ENCODE measurements around the gene ATP5MG. TPM values are rescaled to one million over a fixed set of nuclear protein-coding genes. Genes with fewer than 3 reads are reported as not detected.

Gene ATP5MG
- total and polyA plus RNA-seq, 10 of the 15 experiments (the other 5 are each of a cell fraction or from before 2014, with no cell fraction given) = 211 to 2,276 (median 633) TPM

- no TSS peak for BruUV-seq (replicated peaks)
- no peaks in the 10 kb centered on the region for H4K20me1 ChIP-seq (ENCODE audit: control insufficient read depth, insufficient read depth)
- TF ChIP-seq SIX5 (IDR thresholded peaks at IDR 0.05; ENCODE audit: low read depth, low read length, severe bottlenecking) (no peak), ZZZ3 (IDR thresholded peaks at IDR 0.05; ENCODE audit: control insufficient read depth, insufficient read length, low read depth) (no peak), CREB1 (IDR thresholded peaks at IDR 0.05; ENCODE audit: low read depth) (no peak), BRCA1 (IDR thresholded peaks at IDR 0.05; ENCODE audit: low read depth, low read length) (no peak), IKZF1 (conservative IDR thresholded peaks at IDR 0.05) (no peak), E4F1 (IDR thresholded peaks at IDR 0.05; ENCODE audit: borderline replicate concordance, partially characterized antibody) (no peak), BCL11A (IDR thresholded peaks at IDR 0.05; ENCODE audit: low read depth, low read length) (no peak), ASH2L (IDR thresholded peaks at IDR 0.05; ENCODE audit: borderline replicate concordance, low read depth) (no peak), SIN3A (IDR thresholded peaks at IDR 0.05; ENCODE audit: low read depth, low read length) (no peak), SMAD1 (IDR thresholded peaks at IDR 0.05; ENCODE audit: low read depth, partially characterized antibody) (no peak), SREBF2 (IDR thresholded peaks at IDR 0.05; ENCODE audit: low read length) (no peak)
- TF ChIP-seq, protein P1, sequence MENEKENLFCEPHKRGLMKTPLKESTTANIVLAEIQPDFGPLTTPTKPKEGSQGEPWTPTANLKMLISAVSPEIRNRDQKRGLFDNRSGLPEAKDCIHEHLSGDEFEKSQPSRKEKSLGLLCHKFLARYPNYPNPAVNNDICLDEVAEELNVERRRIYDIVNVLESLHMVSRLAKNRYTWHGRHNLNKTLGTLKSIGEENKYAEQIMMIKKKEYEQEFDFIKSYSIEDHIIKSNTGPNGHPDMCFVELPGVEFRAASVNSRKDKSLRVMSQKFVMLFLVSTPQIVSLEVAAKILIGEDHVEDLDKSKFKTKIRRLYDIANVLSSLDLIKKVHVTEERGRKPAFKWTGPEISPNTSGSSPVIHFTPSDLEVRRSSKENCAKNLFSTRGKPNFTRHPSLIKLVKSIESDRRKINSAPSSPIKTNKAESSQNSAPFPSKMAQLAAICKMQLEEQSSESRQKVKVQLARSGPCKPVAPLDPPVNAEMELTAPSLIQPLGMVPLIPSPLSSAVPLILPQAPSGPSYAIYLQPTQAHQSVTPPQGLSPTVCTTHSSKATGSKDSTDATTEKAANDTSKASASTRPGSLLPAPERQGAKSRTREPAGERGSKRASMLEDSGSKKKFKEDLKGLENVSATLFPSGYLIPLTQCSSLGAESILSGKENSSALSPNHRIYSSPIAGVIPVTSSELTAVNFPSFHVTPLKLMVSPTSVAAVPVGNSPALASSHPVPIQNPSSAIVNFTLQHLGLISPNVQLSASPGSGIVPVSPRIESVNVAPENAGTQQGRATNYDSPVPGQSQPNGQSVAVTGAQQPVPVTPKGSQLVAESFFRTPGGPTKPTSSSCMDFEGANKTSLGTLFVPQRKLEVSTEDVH (IDR thresholded peaks at IDR 0.05; ENCODE audit: low read depth, partially characterized antibody) = no peak
- ChIA-PET CTCF (no interaction called here), POLR2A (no interaction called here), RAD21 (ENCODE audit: unreplicated experiment) (no interaction called here), SMC1A (ENCODE audit: uncharacterized antibody, unreplicated experiment) (no interaction called here)
- H3K4me3 ChIP-seq = no peak overlapping the region
- no peaks in the 10 kb centered on the region for H3K9me3 ChIP-seq (replicated peaks; ENCODE audit: control insufficient read depth, insufficient read depth, low read length)
- no peaks in the 10 kb centered on the region for H3K27me3 ChIP-seq (replicated peaks in 1 of 2; ENCODE audit: control insufficient read depth in 2 of 2, insufficient read depth in 2 of 2, low read length in 1 of 2)
- in situ Hi-C loops (cut with MboI) (loop anchor here (25.0 kb wide), 1 partner anchor 91 kb away; no protein-coding TSS in a partner anchor), intact Hi-C loops (cut with micrococcal nuclease; ENCODE audit: unreplicated experiment) (no loop called here)
- H3K36me3 ChIP-seq (ENCODE audit: control insufficient read depth in 2 of 2, insufficient read depth in 2 of 2, low read length in 1 of 2) = peaks cover 7 to 30% of the 10 kb centered on the region in 2 experiments
- H3K27ac ChIP-seq (ENCODE audit: control insufficient read depth, insufficient read depth) = no peak overlapping the region
- H2AFZ ChIP-seq (ENCODE audit: control insufficient read depth, low read depth, low read length) = no peak overlapping the region
- no peak for FAIRE-seq
- DNase-seq (ENCODE audit: low read depth, low spot score) = no peak
- no peak overlapping the region for H3K9ac ChIP-seq (ENCODE audit: control insufficient read depth, insufficient read depth, low read length)
- no peak overlapping the region for H3K4me2 ChIP-seq (ENCODE audit: control insufficient read depth, insufficient read depth)
- WGBS (ENCODE audit: insufficient coverage, insufficient replicate concordance, low lambda C conversion rate, missing lambda C conversion rate) = 56% methylated on average over 6 of the region's 6 CpGs
- peaks cover 7% of the 10 kb centered on the region for H3K79me2 ChIP-seq (ENCODE audit: control insufficient read depth, insufficient read depth, low read length)
- H3K4me1 ChIP-seq (ENCODE audit: control insufficient read depth, insufficient read depth, low read length) = peaks cover 10% of the 10 kb centered on the region; the same call in 1 of the 2 replicates
- ATAC-seq = no peak
These were observed 5.3 kb upstream of the ATP5MG start for GRCh38 chr11:118396097-118396501.

Measured in GM12878 (cell line).